ENCODE data around the gene A2M. TPM values are rescaled to one million over a fixed set of nuclear protein-coding genes. Genes with fewer than 3 reads are reported as not detected.

A2M gene
- total RNA-seq, 2 donors from 2014 or later, result 0.59 TPM; not detected in 1

DNA sequence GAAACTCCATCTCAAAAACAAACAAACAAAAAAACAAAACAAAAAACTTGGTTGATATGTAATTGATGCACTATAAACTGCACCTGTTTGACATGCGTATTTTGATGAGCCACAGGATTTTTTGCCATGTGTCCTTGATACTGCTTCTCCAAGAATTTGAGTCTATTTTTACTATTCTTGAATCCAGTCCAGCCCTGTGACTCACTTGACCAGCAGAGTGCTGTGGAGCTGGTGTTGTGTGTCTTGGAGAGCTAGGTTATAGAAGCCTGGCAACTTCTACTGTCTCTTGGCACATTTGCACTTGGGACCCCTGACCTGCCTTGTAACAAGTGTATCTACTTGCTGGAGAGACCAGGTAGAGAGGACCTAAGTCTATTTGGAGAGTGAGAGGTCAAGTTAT is 74.4 kb downstream of the A2M start:
- no peak for DNase-seq (ENCODE audit: low spot score)
- no peak for ATAC-seq
- peaks cover 27 to 35% of the 10 kb centered on the region in 2 donors for H3K4me1 Mint-ChIP-seq (ENCODE audit: low read depth in 2 of 2)
- no peaks in the 10 kb centered on the region for H3K27me3 Mint-ChIP-seq
- no peak overlapping the region for H3K27ac Mint-ChIP-seq
- H3K4me3 Mint-ChIP-seq, result no peak overlapping the region
- peaks cover 3% of the 10 kb centered on the region for H3K9me3 Mint-ChIP-seq
- no peaks in the 10 kb centered on the region for H3K36me3 Mint-ChIP-seq

DNA sequence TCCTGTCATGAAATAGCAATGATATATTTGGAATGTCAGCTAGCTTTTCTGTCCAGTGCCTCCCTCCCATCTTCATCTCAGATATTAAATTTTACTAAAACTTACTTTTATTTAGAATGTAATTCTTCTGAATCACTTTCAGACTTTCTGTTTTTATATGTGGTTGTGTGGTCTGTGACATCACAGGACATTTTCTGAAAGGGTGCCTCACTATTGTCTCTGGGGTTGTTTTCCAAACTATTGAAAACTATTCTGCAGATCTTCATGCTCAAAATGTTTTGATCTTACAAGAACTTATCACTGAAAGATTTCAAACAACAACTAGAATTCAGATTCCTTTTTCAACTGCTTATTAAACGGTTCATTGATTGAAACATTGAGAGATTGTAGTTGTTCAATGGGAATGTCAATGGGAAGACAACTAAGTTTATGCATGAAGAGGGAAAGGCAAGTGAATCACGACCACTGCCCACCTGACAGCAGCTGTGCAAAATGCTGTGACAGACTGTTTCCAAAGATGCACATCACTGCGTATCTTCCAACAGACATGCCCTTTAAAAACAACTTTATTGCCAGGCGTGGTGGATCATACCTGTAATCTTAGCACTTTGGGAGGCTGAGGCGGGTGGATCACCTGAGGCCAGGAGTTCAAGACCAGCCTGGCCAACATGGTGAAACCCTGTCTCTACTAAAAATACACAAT is 75.1 kb downstream of the A2M start:
- Mint-ChIP-seq H3K27me3 (no peaks in the 10 kb centered on the region), H3K9me3 (peaks cover 1% of the 10 kb centered on the region), H3K4me1 (ENCODE audit: low read depth in 2 of 2) (peaks cover 26 to 32% of the 10 kb centered on the region in 2 donors), H3K27ac (peak overlapping the region in 1 of 2 donors; percentile 33), H3K36me3 (no peaks in the 10 kb centered on the region), H3K4me3 (no peak overlapping the region)
- DNase-seq (ENCODE audit: low spot score) (no peak), ATAC-seq (no peak)

DNA sequence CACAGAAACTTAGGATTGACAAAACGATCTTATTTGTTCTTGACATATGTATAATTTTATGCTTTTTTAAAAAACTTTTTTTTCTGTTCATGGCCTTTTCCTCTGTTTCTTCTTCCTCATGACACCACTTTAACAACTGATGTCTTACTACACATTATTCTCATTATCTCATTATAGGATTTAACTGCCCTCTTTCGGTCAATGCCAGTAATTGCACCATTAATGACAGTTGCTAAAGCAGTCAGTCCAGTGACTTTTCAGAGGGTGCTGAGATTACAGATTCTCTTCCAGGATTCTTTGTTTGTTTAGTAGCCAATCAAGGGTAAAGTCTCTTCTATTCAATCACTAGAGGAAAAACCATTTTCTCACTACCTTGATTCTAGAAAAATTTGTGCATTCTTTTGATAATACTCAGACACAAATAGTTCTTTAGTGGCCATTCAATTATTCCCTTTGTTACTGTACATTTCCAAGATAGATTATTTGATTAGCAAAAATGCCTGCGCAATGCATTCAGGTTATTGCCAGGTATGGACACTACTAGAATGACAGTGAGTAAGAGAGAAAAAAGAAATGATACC is 76.2 kb downstream of the A2M start:
- H3K4me3 Mint-ChIP-seq, result peak overlapping the region; percentile 48
- peak; percentile 63 to 70 for ATAC-seq
- H3K4me1 Mint-ChIP-seq (ENCODE audit: low read depth in 2 of 2), result peaks cover 25 to 33% of the 10 kb centered on the region in 2 donors
- H3K27me3 Mint-ChIP-seq, result no peaks in the 10 kb centered on the region
- no peak for DNase-seq (ENCODE audit: low spot score)
- H3K27ac Mint-ChIP-seq, result peak overlapping the region; percentile 16 to 49
- H3K9me3 Mint-ChIP-seq, result no peaks in the 10 kb centered on the region
- no peaks in the 10 kb centered on the region for H3K36me3 Mint-ChIP-seq

DNA sequence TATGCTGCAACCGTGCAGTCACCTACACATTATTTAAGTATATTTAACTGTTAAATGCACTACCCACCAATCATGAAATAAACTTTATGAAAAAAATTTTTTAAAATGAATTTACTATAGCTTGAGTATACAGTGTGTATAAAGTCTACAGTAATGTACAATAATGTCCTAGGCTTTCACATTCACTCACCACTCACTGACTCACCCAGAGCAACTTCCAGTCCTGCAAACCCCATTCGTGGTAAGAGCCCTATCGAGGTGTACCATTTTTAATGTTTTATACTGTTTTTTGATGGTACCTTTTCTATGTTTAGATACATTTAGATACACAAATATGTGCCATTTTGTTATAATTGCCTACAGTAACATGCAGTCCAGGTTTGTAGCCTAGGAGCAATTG is 78.3 kb downstream of the A2M start:
- Mint-ChIP-seq H3K27ac (peak overlapping the region; percentile 16 to 49), H3K9me3 (no peaks in the 10 kb centered on the region), H3K27me3 (no peaks in the 10 kb centered on the region), H3K4me3 (peak overlapping the region; percentile 8), H3K4me1 (ENCODE audit: low read depth in 2 of 2) (peaks cover 37 to 45% of the 10 kb centered on the region in 2 donors), H3K36me3 (no peaks in the 10 kb centered on the region)
- ATAC-seq (no peak), DNase-seq (ENCODE audit: low spot score) (no peak)

DNA sequence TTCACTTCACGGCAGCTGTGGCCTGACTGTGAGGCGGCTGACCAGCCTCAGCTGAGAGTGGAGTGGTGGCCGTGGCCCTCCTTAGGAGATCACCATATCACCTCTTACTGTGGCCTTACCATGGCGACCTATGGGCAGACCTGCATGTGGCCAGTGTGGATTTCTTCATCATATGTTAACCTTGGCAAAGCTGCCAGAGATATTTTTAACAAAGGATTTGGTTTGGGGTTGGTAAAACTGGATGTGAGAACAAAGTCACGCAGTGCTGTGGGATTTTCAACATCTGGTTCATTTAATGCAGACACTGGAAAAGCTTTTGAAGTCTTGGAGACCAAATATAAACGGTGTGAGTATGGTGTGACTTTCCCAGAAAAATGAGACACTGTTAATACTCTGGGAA is 79.5 kb downstream of the A2M start:
- ATAC-seq (no peak), DNase-seq (ENCODE audit: low spot score) (no peak)
- Mint-ChIP-seq H3K4me1 (ENCODE audit: low read depth in 2 of 2) (peaks cover 37 to 46% of the 10 kb centered on the region in 2 donors), H3K9me3 (no peaks in the 10 kb centered on the region), H3K36me3 (no peaks in the 10 kb centered on the region), H3K27ac (peak overlapping the region; percentile 11 to 51), H3K4me3 (no peak overlapping the region), H3K27me3 (no peaks in the 10 kb centered on the region)

DNA sequence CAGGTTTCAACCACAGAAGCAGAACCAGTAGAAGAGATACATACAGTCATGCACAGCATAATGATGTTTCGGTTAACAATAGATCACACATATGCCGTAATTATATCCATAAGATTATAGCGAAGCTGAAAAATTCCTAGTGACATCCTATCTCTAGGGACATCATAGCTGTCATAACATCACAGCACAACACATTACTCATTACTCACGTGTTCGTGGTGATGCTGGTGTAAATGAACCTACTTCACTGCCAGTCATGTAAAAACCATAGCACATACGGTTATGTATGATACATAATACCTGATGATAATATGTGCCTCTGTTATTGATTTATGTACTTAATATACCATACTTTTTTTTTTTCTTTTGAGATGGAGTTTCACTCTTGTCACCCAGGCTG is 81.6 kb downstream of the A2M start:
- Mint-ChIP-seq H3K36me3 (no peaks in the 10 kb centered on the region), H3K4me3 (no peak overlapping the region), H3K4me1 (ENCODE audit: low read depth in 2 of 2) (peaks cover 37 to 44% of the 10 kb centered on the region in 2 donors), H3K27me3 (no peaks in the 10 kb centered on the region), H3K9me3 (no peaks in the 10 kb centered on the region), H3K27ac (peak overlapping the region; percentile 38 to 91)
- peak; percentile 70 to 72 for ATAC-seq
- DNase-seq (ENCODE audit: low spot score), result no peak

DNA sequence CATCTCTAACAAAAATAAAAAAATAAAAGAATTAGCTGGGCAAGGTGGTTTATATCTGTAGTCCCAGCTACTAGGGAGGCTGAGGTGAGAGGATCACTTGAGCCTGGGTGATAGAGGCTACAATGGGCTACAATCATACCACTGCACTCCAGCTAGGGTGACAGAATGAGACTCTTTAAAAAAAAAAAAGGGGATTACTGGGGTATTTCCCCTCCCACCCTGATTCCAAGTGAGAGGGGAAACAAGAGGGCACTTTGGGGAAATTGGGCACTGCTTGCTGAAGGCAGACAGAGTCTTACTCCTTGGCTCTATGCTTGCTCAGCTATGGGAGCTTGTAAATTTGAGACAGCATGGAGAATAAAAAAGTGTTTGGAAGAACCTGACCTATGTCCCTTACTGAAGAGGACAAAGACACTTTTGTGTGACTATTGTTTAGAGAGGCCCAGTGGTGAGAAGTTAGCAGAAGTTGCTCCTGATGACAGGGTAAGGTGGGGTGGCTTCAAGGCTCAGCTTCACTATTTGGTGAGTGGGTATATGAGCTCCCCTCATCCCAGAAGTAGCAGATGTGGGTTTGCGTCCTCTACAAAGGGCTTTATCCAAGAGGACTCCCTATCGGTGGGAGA is 82.3 kb downstream of the A2M start:
- Mint-ChIP-seq H3K36me3 (no peaks in the 10 kb centered on the region), H3K9me3 (no peaks in the 10 kb centered on the region), H3K27ac (peak overlapping the region; percentile 38 to 91), H3K4me1 (ENCODE audit: low read depth in 2 of 2) (peaks cover 36 to 41% of the 10 kb centered on the region in 2 donors), H3K27me3 (no peaks in the 10 kb centered on the region), H3K4me3 (peak overlapping the region; percentile 47)
- ATAC-seq (peak; percentile 46 to 84), DNase-seq (ENCODE audit: low spot score) (peak; percentile 66)

DNA sequence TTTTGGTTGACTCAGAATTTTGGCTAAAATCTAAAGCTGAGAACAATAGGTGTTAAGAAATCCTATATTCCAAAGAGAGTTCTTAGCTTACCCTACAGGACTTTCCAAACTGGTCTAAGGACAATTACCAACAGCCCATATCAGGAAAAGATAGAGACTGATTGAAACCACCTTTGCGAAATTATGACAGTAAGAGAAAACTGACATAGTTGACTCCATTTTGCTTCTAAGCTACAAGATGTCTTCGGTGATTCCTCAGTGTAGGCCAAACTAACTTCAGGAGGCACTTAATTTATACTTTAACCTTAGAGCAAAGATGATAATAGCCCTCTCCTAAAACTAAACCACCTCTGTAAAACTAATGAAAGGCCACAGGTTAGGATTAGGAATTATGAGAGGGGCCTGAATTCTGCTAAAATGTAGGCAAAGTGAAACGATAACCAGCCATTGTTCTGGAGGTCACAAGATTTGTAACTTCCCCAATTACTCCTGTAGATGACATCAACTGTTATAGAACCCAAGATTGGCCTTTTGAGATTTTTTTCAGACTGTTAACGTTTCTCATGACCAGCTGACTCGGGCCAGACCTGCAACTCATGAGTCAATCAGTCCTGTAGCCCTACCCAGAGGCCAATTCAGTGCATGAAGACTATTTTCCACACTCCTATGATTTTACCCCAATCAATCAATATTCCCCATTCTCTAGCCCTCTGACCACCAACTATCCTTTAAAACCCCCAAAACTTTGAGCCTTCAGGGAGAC is 83.3 kb downstream of the A2M start:
- Mint-ChIP-seq H3K9me3 (no peaks in the 10 kb centered on the region), H3K4me1 (ENCODE audit: low read depth in 2 of 2) (peaks cover 39 to 43% of the 10 kb centered on the region in 2 donors), H3K4me3 (no peak overlapping the region), H3K27me3 (no peaks in the 10 kb centered on the region), H3K27ac (peak overlapping the region; percentile 38 to 91), H3K36me3 (peaks cover 5% of the 10 kb centered on the region)
- DNase-seq (ENCODE audit: low spot score) (no peak), ATAC-seq (peak; percentile 38 to 51)

DNA sequence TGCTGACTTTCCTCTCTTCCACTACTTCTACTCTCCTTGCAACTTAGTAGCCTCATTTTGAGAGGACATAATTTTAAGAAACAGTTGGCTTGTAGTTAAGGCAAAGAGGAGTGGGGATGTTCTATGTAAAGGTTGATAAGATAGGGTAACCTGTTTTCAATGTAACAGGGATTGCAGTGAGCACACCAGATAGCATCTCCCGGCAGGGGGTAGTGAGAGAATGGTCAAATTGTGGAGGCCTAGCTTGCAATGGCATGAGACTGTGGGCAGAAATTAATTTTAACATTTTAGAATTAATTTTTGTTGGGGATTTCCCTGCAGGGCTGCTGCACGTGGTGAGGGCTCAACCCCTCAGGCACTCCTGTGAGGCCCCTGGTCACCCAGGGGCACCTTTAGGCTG is 84.9 kb downstream of the A2M start:
- ATAC-seq, result no peak
- DNase-seq (ENCODE audit: low spot score), result no peak
- no peaks in the 10 kb centered on the region for H3K27me3 Mint-ChIP-seq
- H3K4me1 Mint-ChIP-seq (ENCODE audit: low read depth in 2 of 2), result peaks cover 36 to 37% of the 10 kb centered on the region in 2 donors
- H3K4me3 Mint-ChIP-seq, result no peak overlapping the region
- peaks cover 6% of the 10 kb centered on the region for H3K36me3 Mint-ChIP-seq
- peak overlapping the region in 1 of 2 donors; percentile 78 for H3K27ac Mint-ChIP-seq
- no peaks in the 10 kb centered on the region for H3K9me3 Mint-ChIP-seq

DNA sequence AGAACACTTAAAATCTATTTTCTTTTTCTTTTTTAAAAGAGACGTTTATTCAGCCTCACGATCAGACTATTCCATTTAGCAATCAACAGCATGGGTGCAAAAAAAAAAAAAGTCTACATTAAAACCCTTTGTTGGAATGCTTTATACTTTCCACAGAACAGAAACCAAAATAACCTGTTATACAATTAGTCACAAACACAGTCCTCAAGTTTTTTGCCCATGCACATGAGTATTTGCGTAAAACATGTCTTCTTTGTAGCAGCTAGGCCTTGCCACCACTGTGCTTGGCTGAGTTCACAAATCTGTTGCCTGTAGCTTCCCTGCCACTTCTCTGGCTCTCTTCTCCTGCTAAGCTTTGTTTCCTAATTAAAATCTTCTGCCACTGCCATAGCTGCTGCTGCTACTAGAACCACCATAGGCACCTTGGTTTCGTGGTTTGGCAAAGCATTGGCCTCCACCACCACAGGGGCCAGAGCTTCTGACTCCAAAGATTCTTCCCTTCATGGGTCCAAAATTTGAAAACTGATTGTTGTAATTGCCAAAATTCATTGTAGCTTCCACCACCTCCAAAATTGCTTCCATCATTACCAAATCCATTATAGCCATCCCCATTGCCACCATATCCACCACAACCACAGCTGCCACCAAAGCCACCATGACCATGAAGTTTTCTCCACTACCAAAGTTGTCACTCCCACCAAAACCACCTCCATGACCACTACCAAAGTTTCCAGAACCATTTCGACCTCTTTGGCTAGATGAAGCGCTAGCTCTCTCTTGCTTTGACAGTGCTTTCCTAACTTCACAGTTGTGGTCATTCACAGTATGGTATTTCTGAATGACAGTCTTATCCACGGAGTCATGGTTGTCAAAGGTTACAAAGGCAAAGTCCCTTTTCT is 88.3 kb downstream of the A2M start:
- Mint-ChIP-seq H3K27me3 (no peaks in the 10 kb centered on the region), H3K36me3 (peaks cover 6% of the 10 kb centered on the region), H3K27ac (peak overlapping the region; percentile 82 to 83), H3K4me3 (peak overlapping the region; percentile 72), H3K4me1 (ENCODE audit: low read depth in 2 of 2) (peaks cover 18 to 20% of the 10 kb centered on the region in 2 donors), H3K9me3 (no peaks in the 10 kb centered on the region)
- ATAC-seq (peak; percentile 57 to 78), DNase-seq (ENCODE audit: low spot score) (peak; percentile 74)

DNA sequence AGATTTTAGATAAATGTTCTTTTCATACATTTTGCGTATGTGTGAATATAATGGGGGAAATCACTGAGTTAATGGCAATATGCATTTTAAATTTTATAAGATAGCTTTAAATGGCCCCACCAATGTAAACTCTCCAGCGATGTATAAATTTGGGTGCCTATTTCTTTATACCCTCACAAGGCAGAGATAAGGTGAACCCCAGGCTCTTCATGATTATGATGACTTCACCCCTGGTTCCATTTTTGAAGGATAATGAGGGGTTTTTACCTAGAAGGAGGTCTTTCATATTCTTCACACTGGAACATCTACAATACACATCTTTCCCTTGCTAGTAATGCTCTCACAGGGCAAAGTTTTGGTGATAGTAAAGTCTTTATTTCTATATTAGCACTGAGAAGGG is 91.2 kb downstream of the A2M start:
- Mint-ChIP-seq H3K27me3 (no peaks in the 10 kb centered on the region), H3K27ac (no peak overlapping the region), H3K36me3 (peaks cover 6% of the 10 kb centered on the region), H3K9me3 (no peaks in the 10 kb centered on the region), H3K4me3 (no peak overlapping the region), H3K4me1 (ENCODE audit: low read depth in 2 of 2) (peaks cover 12 to 14% of the 10 kb centered on the region in 2 donors)
- DNase-seq (ENCODE audit: low spot score) (no peak), ATAC-seq (no peak)

DNA sequence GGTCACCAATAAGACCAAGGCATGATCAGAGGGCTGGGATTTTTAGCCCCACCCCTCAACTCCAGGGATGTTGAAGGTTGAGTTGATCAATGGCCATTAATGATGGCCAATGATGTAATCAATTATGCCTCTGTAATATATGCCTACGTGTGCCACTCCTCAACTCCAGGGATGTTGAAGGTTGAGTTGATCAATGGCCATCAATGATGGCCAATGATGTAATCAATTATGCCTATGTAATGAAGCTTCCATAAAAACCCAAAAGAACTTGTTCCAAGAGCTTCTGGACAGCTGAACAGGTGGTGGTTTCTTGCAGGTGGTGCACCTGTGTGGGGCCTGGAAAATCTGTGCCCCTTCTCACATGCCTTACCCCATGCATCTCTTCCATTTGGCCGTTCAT is 93.1 kb downstream of the A2M start:
- no peak for ATAC-seq
- H3K27ac Mint-ChIP-seq, result no peak overlapping the region
- H3K27me3 Mint-ChIP-seq, result no peaks in the 10 kb centered on the region
- no peak overlapping the region for H3K4me3 Mint-ChIP-seq
- H3K36me3 Mint-ChIP-seq, result peaks cover 11% of the 10 kb centered on the region
- H3K4me1 Mint-ChIP-seq (ENCODE audit: low read depth in 2 of 2), result peaks cover 5 to 6% of the 10 kb centered on the region in 2 donors
- peaks cover under 1% of the 10 kb centered on the region for H3K9me3 Mint-ChIP-seq
- DNase-seq (ENCODE audit: low spot score), result no peak
